ENCODE results near the gene ZKSCAN2.

- no peak for TF ChIP-seq EZH2 (IDR thresholded peaks at IDR 0.05; ENCODE audit: low read length, missing control alignments)
- no peak for TF ChIP-seq CTCF (conservative IDR thresholded peaks at IDR 0.05 in 1 of 2, IDR thresholded peaks at IDR 0.05 in 1 of 2; ENCODE audit: low read depth in 1 of 2, low read length in 2 of 2)
These were observed 45.0 kb downstream of the ZKSCAN2 start for GRCh38 chr16:25212636-25213035.

Measured in fibroblast of lung (primary cell).